ENCODE measurements around the gene NNMT.

Gene NNMT

DNA sequence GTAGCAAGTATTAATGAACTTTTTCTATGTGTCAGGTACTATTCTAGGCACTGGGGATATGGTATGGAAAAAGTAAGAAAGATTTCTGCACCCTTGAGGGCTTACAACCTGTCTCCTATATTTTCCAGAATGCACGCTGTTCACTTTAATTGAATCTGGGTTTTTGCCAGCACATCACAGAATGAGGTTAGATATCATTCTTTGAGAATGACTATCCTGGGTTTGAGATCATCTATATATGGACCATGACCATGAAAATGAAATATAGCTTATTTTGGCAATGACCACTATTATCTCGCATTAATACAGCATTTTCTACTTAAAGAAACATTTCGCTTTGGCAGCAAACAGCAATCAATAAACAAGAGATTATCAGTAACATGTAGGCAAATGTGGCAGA, 57.2 kb downstream of the NNMT start:
- no peak for DNase-seq

DNA sequence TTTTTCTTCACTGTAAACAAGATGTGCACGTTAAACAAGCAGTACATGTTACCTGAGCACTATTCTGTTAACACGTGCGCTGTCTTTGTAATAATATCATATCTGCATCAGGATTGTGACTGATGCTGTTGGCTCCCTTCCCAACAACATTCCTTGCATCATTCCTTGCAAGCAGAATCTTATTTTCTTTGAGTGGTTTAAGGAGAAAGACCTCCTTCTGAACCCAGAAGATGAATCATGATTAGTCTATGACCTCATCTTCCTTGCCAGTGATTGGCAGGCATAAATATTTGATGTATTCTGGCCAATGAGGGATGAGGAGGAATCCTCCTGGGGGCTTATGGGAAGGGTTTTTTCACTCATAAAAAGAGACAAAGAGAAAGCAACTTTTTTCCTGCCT, 57.9 kb downstream of the NNMT start:
- no peak for DNase-seq

- no peak for DNase-seq
These were observed 62.5 kb downstream of the NNMT start for GRCh38 chr11:114358716-114359115.

GRCh38 chr11:114359342-114359741, 63.1 kb downstream of the NNMT start:
- DNase-seq = no peak

DNA sequence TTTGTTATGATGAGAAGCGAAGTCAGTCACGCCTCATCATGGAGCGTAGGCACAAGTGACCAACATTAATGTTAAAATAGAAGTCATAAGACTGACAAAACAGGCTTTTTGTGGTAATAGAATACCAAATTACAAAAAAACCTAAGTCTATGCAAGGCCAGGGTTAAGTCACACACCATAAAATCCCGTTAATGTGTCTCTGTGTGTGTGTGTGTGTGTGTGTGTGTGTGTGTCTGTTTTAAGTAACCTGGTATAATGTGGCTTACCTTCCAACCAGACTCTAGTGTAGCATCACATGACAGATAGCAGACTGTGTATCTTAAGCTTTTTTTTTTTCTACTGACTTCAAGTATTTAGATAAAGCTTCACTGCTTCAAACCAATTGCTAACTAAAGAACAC, 66.1 kb downstream of the NNMT start:
- DNase-seq = no peak

DNA sequence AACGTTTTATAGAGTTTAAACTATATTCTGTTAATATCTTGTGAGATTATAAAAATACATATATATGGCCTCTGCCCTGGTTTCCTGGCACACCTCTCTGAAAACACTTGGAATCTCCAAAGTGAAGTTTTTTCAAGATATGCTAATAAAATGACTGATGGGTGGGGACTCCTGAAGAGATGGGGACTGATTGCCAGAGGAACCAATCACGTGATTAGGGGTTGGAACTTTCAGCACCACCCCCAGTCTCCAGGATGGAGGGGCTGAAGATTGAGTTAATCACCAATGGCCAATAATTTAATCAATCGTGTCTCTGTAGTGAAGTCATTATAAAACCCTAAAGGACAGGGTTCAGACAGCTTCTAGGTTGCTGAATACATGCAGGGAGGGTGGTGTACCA, 66.8 kb downstream of the NNMT start:
- no peak for DNase-seq
